OCI-LY1 (cell line): ENCODE data around the gene ADO.

Source experiments
- H2AFZ ChIP-seq: fragments of 200-600 bp; sonication (generic), shearing (Covaris generic); 2 replicates; pipeline ENCODE4 v1.6.0; 2014; ENCODE audit warnings: antibody characterized with exemption, mild to moderate bottlenecking, low read length
- H3F3A ChIP-seq: fragments of 200-600 bp; sonication (generic), shearing (Covaris generic); 2 replicates; pipeline ENCODE4 v1.6.0; 2014; ENCODE audit warnings: mild to moderate bottlenecking, antibody characterized with exemption, low read length, moderate library complexity; ENCODE audit not compliant: insufficient read depth
- H3K27ac ChIP-seq: fragments of 200-600 bp; sonication (generic); 2 replicates; pipeline ENCODE4 v1.5.1; 2014; ENCODE audit warnings: low read length, mixed run types, mild to moderate bottlenecking, low read depth; ENCODE audit not compliant: poor library complexity, severe bottlenecking
- H3K27me3 ChIP-seq: fragments of 200-600 bp; sonication (generic); 2 replicates; pipeline ENCODE4 v1.6.0; 2014; ENCODE audit warnings: antibody characterized with exemption, mild to moderate bottlenecking, low read length, moderate library complexity; ENCODE audit not compliant: insufficient read depth
- H3K36me3 ChIP-seq: fragments of 200-600 bp; sonication (generic); 2 replicates; pipeline ENCODE4 v1.6.1; 2014; ENCODE audit warnings: mild to moderate bottlenecking, antibody characterized with exemption, low read length, moderate library complexity, mixed read lengths; ENCODE audit not compliant: insufficient read depth
- H3K4me1 ChIP-seq: fragments of 200-600 bp; sonication (generic); 2 replicates; pipeline ENCODE4 v1.5.1; 2014; ENCODE audit warnings: mild to moderate bottlenecking, low read length, moderate library complexity; ENCODE audit not compliant: insufficient read depth, severe bottlenecking
- H3K4me2 ChIP-seq: fragments of 200-600 bp; sonication (generic), shearing (Covaris generic); 2 replicates; pipeline ENCODE4 v1.6.1; 2014; ENCODE audit warnings: low read length
- H3K4me3 ChIP-seq: fragments of 200-600 bp; sonication (generic); 2 replicates; pipeline ENCODE4 v1.5.1; 2014; ENCODE audit warnings: low read length, low read depth, mild to moderate bottlenecking, mixed read lengths; ENCODE audit not compliant: poor library complexity, severe bottlenecking
- H3K79me2 ChIP-seq: fragments of 200-600 bp; shearing (Covaris generic); 2 replicates; pipeline ENCODE4 v1.6.1; 2016; ENCODE audit warnings: mixed run types, low read length, mixed read lengths; ENCODE audit not compliant: insufficient read depth
- H3K9ac ChIP-seq: fragments of 200-600 bp; sonication (generic), shearing (Covaris generic); 2 replicates; pipeline ENCODE4 v1.6.1; 2014; ENCODE audit warnings: mild to moderate bottlenecking, low read length, mixed read lengths
- H3K9me2 ChIP-seq: fragments of 200-600 bp; sonication (generic), shearing (Covaris generic); 2 replicates; pipeline ENCODE4 v1.6.1; 2014; ENCODE audit warnings: low read depth, mild to moderate bottlenecking, low read length, mixed read lengths
- H3K9me3 ChIP-seq: fragments of 200-600 bp; shearing (Covaris generic); 2 replicates; pipeline ENCODE4 v1.6.1; 2014; ENCODE audit warnings: low read length, mixed read lengths
- H4K20me1 ChIP-seq: fragments of 200-600 bp; sonication (generic), shearing (Covaris generic); 2 replicates; pipeline ENCODE4 v1.6.0; 2016; ENCODE audit warnings: mild to moderate bottlenecking, low read length; ENCODE audit not compliant: insufficient read depth
- EZH2 ChIP-seq: fragments of 200-600 bp; sonication (generic), shearing (Covaris generic); IDR thresholded peaks from 2 replicates; pipeline ENCODE4 v1.8.0; 2017; ENCODE audit warnings: borderline replicate concordance, mixed run types, mild to moderate bottlenecking, antibody characterized with exemption, low read length, moderate library complexity, mixed read lengths
- TF ChIP-seq, protein P1 (sequence below): fragments of 200-600 bp; sonication (generic), shearing (Covaris generic); IDR thresholded peaks from 2 replicates; pipeline ENCODE4 v1.5.1; 2017; ENCODE audit warnings: mild to moderate bottlenecking, antibody characterized with exemption, low read length, moderate library complexity, mixed read lengths

Gene ADO

GRCh38 chr10:62820586-62820985 is 16.1 kb downstream of the ADO start:
- no peaks in the 10 kb centered on the region for H3K79me2 ChIP-seq
- H3K9ac ChIP-seq, result no peak overlapping the region
- H3K4me2 ChIP-seq, result no peak overlapping the region
- H3K4me3 ChIP-seq, result no peak overlapping the region
- no peak overlapping the region for H2AFZ ChIP-seq
- TF ChIP-seq, protein P1, sequence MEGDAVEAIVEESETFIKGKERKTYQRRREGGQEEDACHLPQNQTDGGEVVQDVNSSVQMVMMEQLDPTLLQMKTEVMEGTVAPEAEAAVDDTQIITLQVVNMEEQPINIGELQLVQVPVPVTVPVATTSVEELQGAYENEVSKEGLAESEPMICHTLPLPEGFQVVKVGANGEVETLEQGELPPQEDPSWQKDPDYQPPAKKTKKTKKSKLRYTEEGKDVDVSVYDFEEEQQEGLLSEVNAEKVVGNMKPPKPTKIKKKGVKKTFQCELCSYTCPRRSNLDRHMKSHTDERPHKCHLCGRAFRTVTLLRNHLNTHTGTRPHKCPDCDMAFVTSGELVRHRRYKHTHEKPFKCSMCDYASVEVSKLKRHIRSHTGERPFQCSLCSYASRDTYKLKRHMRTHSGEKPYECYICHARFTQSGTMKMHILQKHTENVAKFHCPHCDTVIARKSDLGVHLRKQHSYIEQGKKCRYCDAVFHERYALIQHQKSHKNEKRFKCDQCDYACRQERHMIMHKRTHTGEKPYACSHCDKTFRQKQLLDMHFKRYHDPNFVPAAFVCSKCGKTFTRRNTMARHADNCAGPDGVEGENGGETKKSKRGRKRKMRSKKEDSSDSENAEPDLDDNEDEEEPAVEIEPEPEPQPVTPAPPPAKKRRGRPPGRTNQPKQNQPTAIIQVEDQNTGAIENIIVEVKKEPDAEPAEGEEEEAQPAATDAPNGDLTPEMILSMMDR, result no peak
- no peak for TF ChIP-seq EZH2
- H3K9me3 ChIP-seq, result no peaks in the 10 kb centered on the region
- H4K20me1 ChIP-seq, result no peaks in the 10 kb centered on the region
- H3K27ac ChIP-seq, result no peak overlapping the region
- no peaks in the 10 kb centered on the region for H3F3A ChIP-seq
- H3K4me1 ChIP-seq, result peaks cover 21% of the 10 kb centered on the region
- no peaks in the 10 kb centered on the region for H3K36me3 ChIP-seq
- H3K27me3 ChIP-seq, result no peaks in the 10 kb centered on the region; the same call in 1 of the 2 replicates
- H3K9me2 ChIP-seq, result no peaks in the 10 kb centered on the region

GRCh38 chr10:62826273-62826672 is 21.8 kb downstream of the ADO start:
- Histone ChIP-seq H3F3A (no peaks in the 10 kb centered on the region), H3K36me3 (no peaks in the 10 kb centered on the region), H3K9me3 (no peaks in the 10 kb centered on the region), H3K79me2 (no peaks in the 10 kb centered on the region), H2AFZ (no peak overlapping the region), H4K20me1 (no peaks in the 10 kb centered on the region), H3K4me3 (no peak overlapping the region), H3K9ac (no peak overlapping the region), H3K4me1 (no peaks in the 10 kb centered on the region), H3K9me2 (no peaks in the 10 kb centered on the region), H3K4me2 (no peak overlapping the region), H3K27me3 (no peaks in the 10 kb centered on the region), H3K27ac (no peak overlapping the region)
- TF ChIP-seq, protein P1, result no peak
- no peak for TF ChIP-seq EZH2

- no peaks in the 10 kb centered on the region for H4K20me1 ChIP-seq
- no peak overlapping the region for H3K4me2 ChIP-seq
- no peaks in the 10 kb centered on the region for H3K79me2 ChIP-seq
- H3K27me3 ChIP-seq, result no peaks in the 10 kb centered on the region
- H3K9me3 ChIP-seq, result no peaks in the 10 kb centered on the region
- no peak overlapping the region for H3K4me3 ChIP-seq
- no peak for TF ChIP-seq EZH2
- TF ChIP-seq, protein P1, result no peak
- no peaks in the 10 kb centered on the region for H3K4me1 ChIP-seq
- no peak overlapping the region for H2AFZ ChIP-seq
- H3F3A ChIP-seq, result no peaks in the 10 kb centered on the region
- no peak overlapping the region for H3K9ac ChIP-seq
- H3K9me2 ChIP-seq, result no peaks in the 10 kb centered on the region
- no peaks in the 10 kb centered on the region for H3K36me3 ChIP-seq
- H3K27ac ChIP-seq, result no peak overlapping the region
Observed at GRCh38 chr10:62829622-62830021, 25.1 kb downstream of the ADO start.
